T-helper 2 cell (primary cell): Measurements from ENCODE around the gene STAP2.

Experiments used
- DNase-seq, 5 experiments: peaks; one replicate each; pipeline versions ENCODE4 v3.0.0 to v3.0.0-alpha.2; 2012 to 2022

Gene STAP2

GRCh38 chr19:4326837-4327251 lies 11.8 kb downstream of the STAP2 start:
- peak in 1 of 5 experiments; percentile 22 for DNase-seq

GRCh38 chr19:4326215-4326836 lies 12.3 kb downstream of the STAP2 start:
- no peak for DNase-seq

- no peak for DNase-seq
These were observed 14.4 kb downstream of the STAP2 start for GRCh38 chr19:4324228-4324627.

- no peak for DNase-seq
These were observed 14.9 kb downstream of the STAP2 start for GRCh38 chr19:4323692-4324091.

GRCh38 chr19:4322942-4323665 lies 15.5 kb downstream of the STAP2 start:
- DNase-seq = no peak

GRCh38 chr19:4320419-4320818 lies 18.2 kb downstream of the STAP2 start:
- no peak for DNase-seq

- DNase-seq = no peak
These were observed 19.4 kb downstream of the STAP2 start for GRCh38 chr19:4319067-4319718.

GRCh38 chr19:4318460-4318859 lies 20.2 kb downstream of the STAP2 start:
- DNase-seq = no peak

GRCh38 chr19:4316956-4317355 lies 21.7 kb downstream of the STAP2 start:
- no peak for DNase-seq

- no peak for DNase-seq
These were observed 24.7 kb downstream of the STAP2 start for GRCh38 chr19:4313847-4314490.

GRCh38 chr19:4310247-4311121 lies 28.1 kb downstream of the STAP2 start:
- DNase-seq = no peak

- no peak for DNase-seq
These were observed 33.0 kb downstream of the STAP2 start for GRCh38 chr19:4305659-4306058.

- DNase-seq = no peak
These were observed 33.4 kb downstream of the STAP2 start for GRCh38 chr19:4305257-4305612.

- peak in 4 of 5 experiments; percentile 32 to 74 (median 55) for DNase-seq
These were observed 33.9 kb downstream of the STAP2 start, which contains the start of gene FSD1 for GRCh38 chr19:4304538-4305256. Gene FSD1, plus strand, starts transcription at chr19:4304598. Its CDS starts 149 bp downstream, at chr19:4304747.

GRCh38 chr19:4303819-4304537 lies 34.6 kb downstream of the STAP2 start:
- peak in 1 of 5 experiments; percentile 50 for DNase-seq

GRCh38 chr19:4302243-4302640 lies 36.4 kb downstream of the STAP2 start, which contains the start of gene TMIGD2:
Gene TMIGD2, minus strand, starts transcription at chr19:4302389. Its CDS starts 4 bp downstream, at chr19:4302385.
- peak in 1 of 5 experiments; percentile 33 for DNase-seq

- no peak for DNase-seq
These were observed 36.9 kb downstream of the STAP2 start for GRCh38 chr19:4301590-4302242.

- no peak for DNase-seq
These were observed 38.0 kb downstream of the STAP2 start for GRCh38 chr19:4300589-4300988.

- no peak for DNase-seq
These were observed 39.6 kb downstream of the STAP2 start for GRCh38 chr19:4298810-4299550.
